IgD-negative memory B cell (primary cell): ENCODE data around the gene CD70. TPM values are rescaled to one million over a fixed set of nuclear protein-coding genes. Genes with fewer than 3 reads are reported as not detected.

Experiments
- polyA plus RNA-seq: library from polyadenylated mRNA; unstranded; fragments of 300-500 nt; fragmentation: Illumina TruSeq; gene quantifications from one replicate; pipeline ENCODE4 v1.2.3, GENCODE V29; 2021

The CD70 gene
- polyA plus RNA-seq, 1 donor from 2014 or later, result 28.4 TPM

Other genes with a start within 250 kb of the CD70 start
- gene CLPP, start 229.6 kb downstream of the CD70 start, polyA plus RNA-seq, result 103 TPM
- 96.4 TPM for gene ALKBH7, start 218.4 kb downstream of the CD70 start, polyA plus RNA-seq
- 0.65 TPM for gene PSPN, start 215.2 kb downstream of the CD70 start, polyA plus RNA-seq
- gene GTF2F1, start 198.0 kb downstream of the CD70 start, polyA plus RNA-seq, result 25.4 TPM
- gene KHSRP, start 166.3 kb downstream of the CD70 start, polyA plus RNA-seq, result 18.7 TPM
- gene SLC25A41, start 157.4 kb downstream of the CD70 start, polyA plus RNA-seq, result not detected
- 28.2 TPM for gene SLC25A23, start 131.4 kb downstream of the CD70 start, polyA plus RNA-seq
- 4.2 TPM for gene CRB3, start 126.9 kb downstream of the CD70 start, polyA plus RNA-seq
- 80.7 TPM for gene DENND1C, start 109.4 kb downstream of the CD70 start, polyA plus RNA-seq
- gene TUBB4A, start 88.8 kb downstream of the CD70 start, polyA plus RNA-seq, result 14.6 TPM
- gene TNFSF9, start 60.1 kb downstream of the CD70 start, polyA plus RNA-seq, result 14.7 TPM
- 0.25 TPM for gene TNFSF14, start 79.0 kb upstream of the CD70 start, polyA plus RNA-seq
- gene C3, start 129.5 kb upstream of the CD70 start, polyA plus RNA-seq, result not detected
- 81.3 TPM for gene GPR108, start 146.4 kb upstream of the CD70 start, polyA plus RNA-seq
- 4.0 TPM for gene TRIP10, start 148.5 kb upstream of the CD70 start, polyA plus RNA-seq
- 32.7 TPM for gene SH2D3A, start 176.3 kb upstream of the CD70 start, polyA plus RNA-seq
- gene VAV1, start 181.6 kb upstream of the CD70 start, polyA plus RNA-seq, result 47.5 TPM